Parathyroid adenoma (tissue), 2 donors: ENCODE measurements around the gene ACOT12.

ENCODE experiments used
- H2AFZ ChIP-seq: fragments of 300-600 bp; sonication (generic); one replicate; pipeline ENCODE4 v1.7.0; 2017; ENCODE audit warnings: antibody characterized with exemption, mild to moderate bottlenecking
- H3K27ac ChIP-seq: fragments of 300-600 bp; sonication (generic); one replicate; pipeline ENCODE4 v1.7.0; 2017
- H3K27me3 ChIP-seq: fragments of 300-600 bp; sonication (generic); one replicate; pipeline ENCODE4 v1.7.0; 2017; ENCODE audit warnings: low read length; ENCODE audit not compliant: control insufficient read depth, insufficient read depth
- H3K36me3 ChIP-seq: fragments of 300-600 bp; sonication (generic); one replicate; pipeline ENCODE4 v1.7.0; 2017; ENCODE audit warnings: low read length; ENCODE audit not compliant: control insufficient read depth, insufficient read depth
- H3K4me1 ChIP-seq: fragments of 300-600 bp; sonication (generic); one replicate; pipeline ENCODE4 v1.7.0; 2017; ENCODE audit warnings: control low read depth
- H3K4me2 ChIP-seq: fragments of 300-600 bp; sonication (generic); one replicate; pipeline ENCODE4 v1.7.0; 2017; ENCODE audit warnings: low read length
- H3K4me3 ChIP-seq: fragments of 300-600 bp; sonication (generic); one replicate; pipeline ENCODE4 v1.7.0; 2017; ENCODE audit warnings: low read depth, low read length
- H3K79me2 ChIP-seq: fragments of 300-600 bp; sonication (generic); one replicate; pipeline ENCODE4 v1.7.0; 2017; ENCODE audit warnings: control low read depth
- H3K9ac ChIP-seq: fragments of 300-600 bp; sonication (generic); one replicate; pipeline ENCODE4 v1.7.0; 2017; ENCODE audit warnings: mild to moderate bottlenecking
- H3K9me3 ChIP-seq: fragments of 300-600 bp; sonication (generic); one replicate; pipeline ENCODE4 v1.7.0; 2017; ENCODE audit warnings: low read length; ENCODE audit not compliant: control insufficient read depth
- TF ChIP-seq, protein P1 (sequence below): fragments of 300-600 bp; sonication (generic); IDR thresholded peaks from one replicate; pipeline ENCODE4 v1.7.0; 2017; ENCODE audit warnings: antibody characterized with exemption, mild to moderate bottlenecking
- donor health status: primary hyperparathyroidism.

ACOT12 gene

GRCh38 chr5:81337803-81338202 lies 56.1 kb downstream of the ACOT12 start:
- Histone ChIP-seq H3K79me2 (no peaks in the 10 kb centered on the region), H3K27ac (no peak overlapping the region), H2AFZ (no peak overlapping the region), H3K4me2 (no peak overlapping the region), H3K9me3 (no peaks in the 10 kb centered on the region), H3K27me3 (no peaks in the 10 kb centered on the region), H3K4me1 (no peaks in the 10 kb centered on the region), H3K4me3 (no peak overlapping the region), H3K36me3 (no peaks in the 10 kb centered on the region), H3K9ac (no peak overlapping the region)
- TF ChIP-seq, protein P1, sequence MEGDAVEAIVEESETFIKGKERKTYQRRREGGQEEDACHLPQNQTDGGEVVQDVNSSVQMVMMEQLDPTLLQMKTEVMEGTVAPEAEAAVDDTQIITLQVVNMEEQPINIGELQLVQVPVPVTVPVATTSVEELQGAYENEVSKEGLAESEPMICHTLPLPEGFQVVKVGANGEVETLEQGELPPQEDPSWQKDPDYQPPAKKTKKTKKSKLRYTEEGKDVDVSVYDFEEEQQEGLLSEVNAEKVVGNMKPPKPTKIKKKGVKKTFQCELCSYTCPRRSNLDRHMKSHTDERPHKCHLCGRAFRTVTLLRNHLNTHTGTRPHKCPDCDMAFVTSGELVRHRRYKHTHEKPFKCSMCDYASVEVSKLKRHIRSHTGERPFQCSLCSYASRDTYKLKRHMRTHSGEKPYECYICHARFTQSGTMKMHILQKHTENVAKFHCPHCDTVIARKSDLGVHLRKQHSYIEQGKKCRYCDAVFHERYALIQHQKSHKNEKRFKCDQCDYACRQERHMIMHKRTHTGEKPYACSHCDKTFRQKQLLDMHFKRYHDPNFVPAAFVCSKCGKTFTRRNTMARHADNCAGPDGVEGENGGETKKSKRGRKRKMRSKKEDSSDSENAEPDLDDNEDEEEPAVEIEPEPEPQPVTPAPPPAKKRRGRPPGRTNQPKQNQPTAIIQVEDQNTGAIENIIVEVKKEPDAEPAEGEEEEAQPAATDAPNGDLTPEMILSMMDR: no peak

DNA sequence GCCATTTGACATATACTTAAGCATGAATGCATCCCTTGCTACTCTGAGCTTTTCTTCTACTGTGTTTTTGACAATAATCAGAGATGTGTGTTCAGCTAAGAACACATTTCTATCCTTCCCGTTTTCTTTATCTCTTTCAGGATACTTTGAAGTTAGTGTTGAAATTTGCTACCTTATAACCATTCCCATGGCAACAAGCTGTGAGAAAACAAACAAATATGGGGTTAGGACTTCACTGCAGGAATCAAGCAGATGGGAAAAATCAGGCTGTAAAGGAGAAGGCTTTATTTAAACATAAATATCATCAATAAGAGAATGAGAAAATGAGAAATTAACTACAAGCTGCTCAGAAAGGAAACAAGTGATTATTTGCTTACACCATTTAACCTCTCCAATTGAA lies 57.4 kb downstream of the ACOT12 start:
- Histone ChIP-seq H3K27me3 (no peaks in the 10 kb centered on the region), H3K9me3 (no peaks in the 10 kb centered on the region), H3K79me2 (no peaks in the 10 kb centered on the region), H3K36me3 (no peaks in the 10 kb centered on the region), H3K4me3 (no peak overlapping the region), H3K9ac (no peak overlapping the region), H3K4me1 (no peaks in the 10 kb centered on the region), H3K27ac (no peak overlapping the region), H3K4me2 (no peak overlapping the region), H2AFZ (no peak overlapping the region)
- TF ChIP-seq, protein P1: no peak

DNA sequence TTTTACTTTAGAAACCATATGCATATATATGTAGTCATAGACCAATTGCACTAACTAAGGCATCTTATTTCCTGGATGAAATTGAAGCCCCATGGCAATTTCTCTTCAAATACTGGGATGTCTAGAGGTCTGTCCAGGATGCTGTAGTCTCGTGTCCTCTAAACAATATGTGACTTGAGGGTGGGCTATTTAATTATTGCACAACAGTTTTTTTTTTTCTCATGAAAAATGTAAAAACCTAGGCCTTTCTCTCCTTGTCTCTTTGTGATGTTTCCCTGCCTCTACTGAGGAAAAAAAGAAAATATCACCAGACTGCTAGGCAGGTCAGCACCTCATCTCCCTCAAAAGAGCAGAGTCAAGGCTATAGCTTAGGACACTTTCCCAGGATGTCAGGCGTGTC lies 58.0 kb downstream of the ACOT12 start:
- no peaks in the 10 kb centered on the region for H3K27me3 ChIP-seq
- H3K9me3 ChIP-seq: no peaks in the 10 kb centered on the region
- H3K79me2 ChIP-seq: no peaks in the 10 kb centered on the region
- TF ChIP-seq, protein P1: no peak
- H3K4me3 ChIP-seq: no peak overlapping the region
- H3K4me1 ChIP-seq: no peaks in the 10 kb centered on the region
- H2AFZ ChIP-seq: no peak overlapping the region
- H3K4me2 ChIP-seq: no peak overlapping the region
- H3K9ac ChIP-seq: no peak overlapping the region
- H3K36me3 ChIP-seq: no peaks in the 10 kb centered on the region
- no peak overlapping the region for H3K27ac ChIP-seq

GRCh38 chr5:81334304-81335061 lies 59.5 kb downstream of the ACOT12 start:
- Histone ChIP-seq H3K79me2 (no peaks in the 10 kb centered on the region), H3K9ac (no peak overlapping the region), H3K27ac (no peak overlapping the region), H3K36me3 (no peaks in the 10 kb centered on the region), H2AFZ (no peak overlapping the region), H3K4me1 (no peaks in the 10 kb centered on the region), H3K4me3 (no peak overlapping the region), H3K9me3 (no peaks in the 10 kb centered on the region), H3K4me2 (no peak overlapping the region), H3K27me3 (no peaks in the 10 kb centered on the region)
- TF ChIP-seq, protein P1: no peak

GRCh38 chr5:81326554-81326953 lies 67.4 kb downstream of the ACOT12 start:
- Histone ChIP-seq H3K4me3 (no peak overlapping the region), H3K4me1 (no peaks in the 10 kb centered on the region), H2AFZ (no peak overlapping the region), H3K4me2 (no peak overlapping the region), H3K79me2 (no peaks in the 10 kb centered on the region), H3K9ac (no peak overlapping the region), H3K36me3 (no peaks in the 10 kb centered on the region), H3K27me3 (no peaks in the 10 kb centered on the region), H3K27ac (no peak overlapping the region), H3K9me3 (no peaks in the 10 kb centered on the region)
- TF ChIP-seq, protein P1: no peak
